ENCODE data around the gene BLM. TPM values are rescaled to one million over a fixed set of nuclear protein-coding genes. Genes with fewer than 3 reads are reported as not detected.

Gene BLM
- total and polyA plus RNA-seq, 2 of the 13 experiments (the other 11 are each of a cell fraction or from before 2014, with no cell fraction given), result 5.1 to 11.8 TPM

DNA sequence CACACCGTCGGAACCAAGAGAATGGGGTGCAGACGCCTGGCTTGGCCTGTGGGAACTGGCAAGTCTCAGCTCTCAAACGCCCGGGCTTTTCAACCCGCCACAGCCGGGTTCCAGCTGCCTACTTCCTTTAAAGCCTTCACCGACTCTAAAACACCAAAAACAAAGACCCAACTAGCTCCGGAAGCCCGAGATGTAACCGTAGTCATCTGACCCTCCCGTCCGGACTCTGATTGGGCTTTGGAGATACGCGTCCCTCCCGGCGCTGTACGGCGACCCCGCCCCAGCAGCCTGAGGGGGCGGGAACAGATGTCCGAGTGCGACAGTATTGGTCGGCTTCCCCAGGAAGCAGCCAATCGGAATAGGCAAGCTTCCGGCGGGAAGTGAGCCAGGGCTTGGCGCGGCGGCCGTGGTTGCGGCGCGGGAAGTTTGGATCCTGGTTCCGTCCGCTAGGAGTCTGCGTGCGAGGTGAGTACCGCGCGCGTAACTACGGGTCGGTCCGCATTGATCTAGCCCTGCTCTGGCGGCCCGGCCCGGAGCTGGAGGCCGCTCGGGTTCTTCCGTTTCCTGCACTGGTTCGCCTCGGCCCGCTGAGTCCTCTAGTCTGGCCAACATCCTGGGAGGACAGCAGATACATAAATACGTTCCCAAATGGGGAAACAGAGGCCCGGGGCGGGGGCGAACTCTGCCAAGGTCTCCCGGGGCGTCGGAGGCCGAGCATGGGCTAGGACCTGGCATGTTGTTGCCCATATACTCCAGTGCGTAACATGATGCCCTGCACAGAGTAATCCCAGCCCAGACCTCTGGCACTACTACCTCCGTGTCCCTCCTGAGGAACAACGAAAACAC lies at the start of gene BLM (continued):
- TF ChIP-seq EP300 (IDR thresholded peaks at IDR 0.05; ENCODE audit: low read depth in 2 of 2, low read length in 2 of 2), result no peak
- TF ChIP-seq EP300 (CRISPR knock-in tag; IDR thresholded peaks at IDR 0.05; ENCODE audit: borderline replicate concordance), result no peak
- TF ChIP-seq RARG (CRISPR knock-in tag; IDR thresholded peaks at IDR 0.05; ENCODE audit: low read depth), result no peak
- TF ChIP-seq ZNF614 (CRISPR knock-in tag; IDR thresholded peaks at IDR 0.05; ENCODE audit: borderline replicate concordance), result no peak
- TF ChIP-seq ZNF775 (CRISPR knock-in tag; IDR thresholded peaks at IDR 0.05; ENCODE audit: borderline replicate concordance), result no peak
- TF ChIP-seq ATM (IDR thresholded peaks at IDR 0.05; ENCODE audit: borderline replicate concordance), result no peak
- TF ChIP-seq REXO4 (CRISPR knock-in tag; IDR thresholded peaks at IDR 0.05; ENCODE audit: borderline replicate concordance), result 0 out of 2 replicates have a peak, but pooled peaks have one; percentile 21
- TF ChIP-seq, protein P1, sequence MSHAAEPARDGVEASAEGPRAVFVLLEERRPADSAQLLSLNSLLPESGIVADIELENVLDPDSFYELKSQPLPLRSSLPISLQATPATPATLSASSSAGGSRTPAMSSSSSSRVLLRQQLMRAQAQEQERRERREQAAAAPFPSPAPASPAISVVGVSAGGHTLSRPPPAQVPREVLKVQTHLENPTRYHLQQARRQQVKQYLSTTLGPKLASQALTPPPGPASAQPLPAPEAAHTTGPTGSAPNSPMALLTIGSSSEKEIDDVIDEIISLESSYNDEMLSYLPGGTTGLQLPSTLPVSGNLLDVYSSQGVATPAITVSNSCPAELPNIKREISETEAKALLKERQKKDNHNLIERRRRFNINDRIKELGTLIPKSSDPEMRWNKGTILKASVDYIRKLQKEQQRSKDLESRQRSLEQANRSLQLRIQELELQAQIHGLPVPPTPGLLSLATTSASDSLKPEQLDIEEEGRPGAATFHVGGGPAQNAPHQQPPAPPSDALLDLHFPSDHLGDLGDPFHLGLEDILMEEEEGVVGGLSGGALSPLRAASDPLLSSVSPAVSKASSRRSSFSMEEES (CRISPR knock-in tag; IDR thresholded peaks at IDR 0.05), result peak; percentile 40; the same call in 1 of the 2 replicates
- no peak for TF ChIP-seq ZNF234 (CRISPR knock-in tag; conservative IDR thresholded peaks at IDR 0.05)
- TF ChIP-seq, protein P2, sequence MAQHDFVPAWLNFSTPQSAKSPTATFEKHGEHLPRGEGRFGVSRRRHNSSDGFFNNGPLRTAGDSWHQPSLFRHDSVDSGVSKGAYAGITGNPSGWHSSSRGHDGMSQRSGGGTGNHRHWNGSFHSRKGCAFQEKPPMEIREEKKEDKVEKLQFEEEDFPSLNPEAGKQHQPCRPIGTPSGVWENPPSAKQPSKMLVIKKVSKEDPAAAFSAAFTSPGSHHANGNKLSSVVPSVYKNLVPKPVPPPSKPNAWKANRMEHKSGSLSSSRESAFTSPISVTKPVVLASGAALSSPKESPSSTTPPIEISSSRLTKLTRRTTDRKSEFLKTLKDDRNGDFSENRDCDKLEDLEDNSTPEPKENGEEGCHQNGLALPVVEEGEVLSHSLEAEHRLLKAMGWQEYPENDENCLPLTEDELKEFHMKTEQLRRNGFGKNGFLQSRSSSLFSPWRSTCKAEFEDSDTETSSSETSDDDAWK (CRISPR knock-in tag; IDR thresholded peaks at IDR 0.05), result no peak
- peak; percentile 73 for TF ChIP-seq THAP11 (CRISPR knock-in tag; IDR thresholded peaks at IDR 0.05)
- TF ChIP-seq, protein P3, sequence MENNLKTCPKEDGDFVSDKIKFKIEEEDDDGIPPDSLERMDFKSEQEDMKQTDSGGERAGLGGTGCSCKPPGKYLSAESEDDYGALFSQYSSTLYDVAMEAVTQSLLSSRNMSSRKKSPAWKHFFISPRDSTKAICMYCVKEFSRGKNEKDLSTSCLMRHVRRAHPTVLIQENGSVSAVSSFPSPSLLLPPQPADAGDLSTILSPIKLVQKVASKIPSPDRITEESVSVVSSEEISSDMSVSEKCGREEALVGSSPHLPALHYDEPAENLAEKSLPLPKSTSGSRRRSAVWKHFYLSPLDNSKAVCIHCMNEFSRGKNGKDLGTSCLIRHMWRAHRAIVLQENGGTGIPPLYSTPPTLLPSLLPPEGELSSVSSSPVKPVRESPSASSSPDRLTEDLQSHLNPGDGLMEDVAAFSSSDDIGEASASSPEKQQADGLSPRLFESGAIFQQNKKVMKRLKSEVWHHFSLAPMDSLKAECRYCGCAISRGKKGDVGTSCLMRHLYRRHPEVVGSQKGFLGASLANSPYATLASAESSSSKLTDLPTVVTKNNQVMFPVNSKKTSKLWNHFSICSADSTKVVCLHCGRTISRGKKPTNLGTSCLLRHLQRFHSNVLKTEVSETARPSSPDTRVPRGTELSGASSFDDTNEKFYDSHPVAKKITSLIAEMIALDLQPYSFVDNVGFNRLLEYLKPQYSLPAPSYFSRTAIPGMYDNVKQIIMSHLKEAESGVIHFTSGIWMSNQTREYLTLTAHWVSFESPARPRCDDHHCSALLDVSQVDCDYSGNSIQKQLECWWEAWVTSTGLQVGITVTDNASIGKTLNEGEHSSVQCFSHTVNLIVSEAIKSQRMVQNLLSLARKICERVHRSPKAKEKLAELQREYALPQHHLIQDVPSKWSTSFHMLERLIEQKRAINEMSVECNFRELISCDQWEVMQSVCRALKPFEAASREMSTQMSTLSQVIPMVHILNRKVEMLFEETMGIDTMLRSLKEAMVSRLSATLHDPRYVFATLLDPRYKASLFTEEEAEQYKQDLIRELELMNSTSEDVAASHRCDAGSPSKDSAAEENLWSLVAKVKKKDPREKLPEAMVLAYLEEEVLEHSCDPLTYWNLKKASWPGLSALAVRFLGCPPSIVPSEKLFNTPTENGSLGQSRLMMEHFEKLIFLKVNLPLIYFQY (CRISPR knock-in tag; IDR thresholded peaks at IDR 0.05; ENCODE audit: borderline replicate concordance), result peak; percentile 90
- no peak for TF ChIP-seq JUN (CRISPR knock-in tag; IDR thresholded peaks at IDR 0.05)
- TF ChIP-seq ZNF10 (CRISPR knock-in tag; IDR thresholded peaks at IDR 0.05; ENCODE audit: borderline replicate concordance, low read depth), result no peak
- no peak for TF ChIP-seq ZNF326 (CRISPR knock-in tag; IDR thresholded peaks at IDR 0.05; ENCODE audit: borderline replicate concordance)
- TF ChIP-seq, protein P4, sequence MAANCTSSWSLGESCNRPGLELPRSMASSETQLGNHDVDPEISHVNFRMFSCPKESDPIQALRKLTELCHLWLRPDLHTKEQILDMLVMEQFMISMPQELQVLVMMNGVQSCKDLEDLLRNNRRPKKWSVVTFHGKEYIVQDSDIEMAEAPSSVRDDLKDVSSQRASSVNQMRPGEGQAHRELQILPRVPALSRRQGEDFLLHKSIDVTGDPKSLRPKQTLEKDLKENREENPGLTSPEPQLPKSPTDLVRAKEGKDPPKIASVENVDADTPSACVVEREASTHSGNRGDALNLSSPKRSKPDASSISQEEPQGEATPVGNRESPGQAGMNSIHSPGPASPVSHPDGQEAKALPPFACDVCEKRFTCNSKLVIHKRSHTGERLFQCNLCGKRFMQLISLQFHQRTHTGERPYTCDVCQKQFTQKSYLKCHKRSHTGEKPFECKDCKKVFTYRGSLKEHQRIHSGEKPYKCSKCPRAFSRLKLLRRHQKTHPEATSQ (CRISPR knock-in tag; IDR thresholded peaks at IDR 0.05; ENCODE audit: borderline replicate concordance), result peak; percentile 83; the same call in 1 of the 2 replicates
- TF ChIP-seq ZNF501 (CRISPR knock-in tag; IDR thresholded peaks at IDR 0.05), result peak; percentile 66
- TF ChIP-seq, protein P5, sequence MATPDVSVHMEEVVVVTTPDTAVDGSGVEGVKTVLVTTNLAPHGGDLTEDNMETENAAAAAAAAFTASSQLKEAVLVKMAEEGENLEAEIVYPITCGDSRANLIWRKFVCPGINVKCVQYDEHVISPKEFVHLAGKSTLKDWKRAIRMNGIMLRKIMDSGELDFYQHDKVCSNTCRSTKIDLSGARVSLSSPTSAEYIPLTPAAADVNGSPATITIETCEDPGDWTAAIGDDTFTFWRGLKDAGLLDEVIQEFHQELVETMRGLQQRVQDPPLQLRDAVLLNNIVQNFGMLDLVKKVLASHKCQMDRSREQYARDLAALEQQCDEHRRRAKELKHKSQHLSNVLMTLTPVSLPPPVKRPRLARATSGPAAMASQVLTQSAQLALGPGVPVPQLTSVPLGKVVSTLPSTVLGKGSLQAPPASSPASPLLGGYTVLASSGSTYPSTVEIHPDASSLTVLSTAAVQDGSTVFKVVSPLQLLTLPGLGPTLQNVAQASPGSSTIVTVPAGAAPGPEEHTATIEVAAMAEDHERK (CRISPR knock-in tag; IDR thresholded peaks at IDR 0.05; ENCODE audit: low read depth), result peak; percentile 86

All from HepG2 (cell line).